Measurements from ENCODE around the gene PGM1. TPM values are rescaled to one million over a fixed set of nuclear protein-coding genes. Genes with fewer than 3 reads are reported as not detected.
A peak's percentile ranks its signal among the peaks of the same experiment; 100 is the strongest.

Gene PGM1
- total and polyA plus RNA-seq, 2 of the 13 experiments (the other 11 are each of a cell fraction or from before 2014, with no cell fraction given): 51.6 to 105 TPM

GRCh38 chr1:63593303-63593885 is at the start of gene PGM1 (continued):
- TF ChIP-seq ZNF512B (CRISPR knock-in tag; IDR thresholded peaks at IDR 0.05; ENCODE audit: borderline replicate concordance): no peak
- no peak for TF ChIP-seq TFE3 (CRISPR knock-in tag; IDR thresholded peaks at IDR 0.05)
- 0 out of 2 replicates have a peak, but pooled peaks have one; percentile 61 for TF ChIP-seq FOXC1 (CRISPR knock-in tag; IDR thresholded peaks at IDR 0.05; ENCODE audit: borderline replicate concordance)
- no peak for TF ChIP-seq RORA (CRISPR knock-in tag; IDR thresholded peaks at IDR 0.05)
- TF ChIP-seq ETV5 (CRISPR knock-in tag; IDR thresholded peaks at IDR 0.05; ENCODE audit: borderline replicate concordance): 0 out of 2 replicates have a peak, but pooled peaks have one; percentile 27
- TF ChIP-seq ARID4A (CRISPR knock-in tag; IDR thresholded peaks at IDR 0.05; ENCODE audit: borderline replicate concordance): peak; percentile 63; the same call in 1 of the 2 replicates
- TF ChIP-seq GMEB1 (CRISPR knock-in tag; IDR thresholded peaks at IDR 0.05; ENCODE audit: borderline replicate concordance): peak; percentile 75
- TF ChIP-seq ZNF660 (CRISPR knock-in tag; IDR thresholded peaks at IDR 0.05; ENCODE audit: borderline replicate concordance, low read depth): no peak
- TF ChIP-seq DMAP1 (CRISPR knock-in tag; IDR thresholded peaks at IDR 0.05): peak; percentile 82
- TF ChIP-seq ZFP90 (CRISPR knock-in tag; IDR thresholded peaks at IDR 0.05; ENCODE audit: borderline replicate concordance): peak; percentile 52; the same call in 1 of the 2 replicates
- peak; percentile 18; the same call in 1 of the 2 replicates for TF ChIP-seq PITX1 (CRISPR knock-in tag; IDR thresholded peaks at IDR 0.05)
- no peak for TF ChIP-seq ZMYM2 (CRISPR knock-in tag; IDR thresholded peaks at IDR 0.05)
- no peak for TF ChIP-seq DPF2 (CRISPR knock-in tag; IDR thresholded peaks at IDR 0.05; ENCODE audit: borderline replicate concordance, low read depth)
- peak; percentile 67; the same call in 1 of the 2 replicates for TF ChIP-seq TOPORS (CRISPR knock-in tag; IDR thresholded peaks at IDR 0.05)
- no peak; the same call in 1 of the 2 replicates for TF ChIP-seq HOXA5 (CRISPR knock-in tag; IDR thresholded peaks at IDR 0.05)

All from HepG2 (cell line).